B cell (primary cell): ENCODE measurements around the gene KCNE5. TPM values are rescaled to one million over a fixed set of nuclear protein-coding genes. Genes with fewer than 3 reads are reported as not detected.

Experiments used
- ATAC-seq: fragments of 200-7000 bp; cut with Tn5 transposase; one replicate; pipeline ENCODE4 v1.10.0; 2021; ENCODE audit warnings: low read depth, mild to moderate bottlenecking, moderate number of reproducible peaks, moderate library complexity
- CTCF ChIA-PET: fragments of 350-600 bp; sonication (Branson Sonifier 250); formaldehyde crosslinking; loops from one replicate; lab custom pipeline; 2021; ENCODE audit warnings: antibody characterized with exemption, inconsistent platforms; lab: Charles Lee
- POLR2A ChIA-PET: fragments of 350-600 bp; sonication (Branson Sonifier 250); formaldehyde crosslinking; loops from one replicate; lab custom pipeline; 2021; ENCODE audit warnings: antibody characterized with exemption; lab: Charles Lee
- DNase-seq: peaks from one replicate; pipeline ENCODE4 v3.0.0; 2013
- H2AFZ ChIP-seq: 2 replicates; pipeline ENCODE4 v1.6.1; 2012; ENCODE audit warnings: mild to moderate bottlenecking, low read depth, low read length; ENCODE audit not compliant: insufficient read depth, poor library complexity, severe bottlenecking
- H3K27ac ChIP-seq, 2 donors: 1 replicate in 1 of 2; 2 replicates in 1 of 2; pipeline ENCODE4 v1.5.1; 2012 to 2013; ENCODE audit warnings: low read length in 2 of 2, mild to moderate bottlenecking in 2 of 2, moderate library complexity in 1 of 2
- H3K27me3 ChIP-seq, 4 experiments: fragments of 200-600 bp in 1 of 4; sonication (generic) in 1 of 4; replicated peaks in 1 of 4; 1 replicate in 2 of 4; 2 replicates in 2 of 4; pipeline versions ENCODE4 v1.6.1 to v1.7.0; 2013 to 2016; ENCODE audit warnings: low read length in 3 of 4, mild to moderate bottlenecking in 2 of 4, mixed read lengths in 1 of 4, moderate library complexity in 1 of 4; ENCODE audit not compliant: insufficient read depth in 4 of 4, control insufficient read depth in 3 of 4; ENCODE audit errors: control extremely low read depth in 1 of 4
- H3K36me3 ChIP-seq, 2 experiments: replicated peaks in 1 of 2; 1 replicate in 1 of 2; 2 replicates in 1 of 2; pipeline versions ENCODE4 v1.6.1 to v1.7.1; 2013; ENCODE audit warnings: low read length in 1 of 2; ENCODE audit not compliant: insufficient read depth in 2 of 2, control insufficient read depth in 1 of 2; ENCODE audit errors: control extremely low read depth in 1 of 2, extremely low read depth in 1 of 2
- H3K4me1 ChIP-seq, 2 donors: fragments of 200-600 bp in 1 of 2; sonication (generic) in 1 of 2; 1 replicate in 1 of 2; 2 replicates in 1 of 2; pipeline versions ENCODE4 v1.5.1 to v1.6.1; 2013 to 2017; ENCODE audit warnings: low read length in 2 of 2; ENCODE audit not compliant: control insufficient read depth in 2 of 2, insufficient read depth in 2 of 2
- H3K4me2 ChIP-seq: replicated peaks from 2 replicates; pipeline ENCODE3; 2012; ENCODE audit warnings: mild to moderate bottlenecking, low read depth, low read length; ENCODE audit not compliant: poor library complexity, severe bottlenecking
- H3K4me3 ChIP-seq, 5 experiments: fragments of 200-600 bp in 1 of 5; sonication (generic) in 1 of 5; 1 replicate in 3 of 5; 2 replicates in 2 of 5; pipeline versions ENCODE4 v1.5.1 to v1.7.0; 2011 to 2016; ENCODE audit warnings: low read length in 4 of 5, mild to moderate bottlenecking in 4 of 5, low read depth in 2 of 5, control low read depth in 1 of 5, moderate library complexity in 1 of 5; ENCODE audit not compliant: insufficient read depth in 1 of 5; ENCODE audit errors: control extremely low read depth in 1 of 5, extremely low read depth in 1 of 5
- H3K79me2 ChIP-seq: fragments of 200-600 bp; sonication (generic); one replicate; pipeline ENCODE4 v1.6.0; 2016; ENCODE audit warnings: low read length; ENCODE audit not compliant: control insufficient read depth, insufficient read depth
- H3K9ac ChIP-seq: fragments of 200-600 bp; sonication (generic); 2 replicates; pipeline ENCODE4 v1.6.1; 2017; ENCODE audit warnings: mild to moderate bottlenecking, low read length, moderate library complexity
- H3K9me3 ChIP-seq, 3 donors: one replicate each; pipeline versions ENCODE4 v1.6.1 to v1.7.1; 2013; ENCODE audit warnings: low read length in 2 of 3; ENCODE audit not compliant: control insufficient read depth in 2 of 3, insufficient read depth in 1 of 3; ENCODE audit errors: control extremely low read depth in 1 of 3
- H4K20me1 ChIP-seq: 2 replicates; pipeline ENCODE4 v1.6.0; 2012; ENCODE audit warnings: mild to moderate bottlenecking, low read length; ENCODE audit not compliant: insufficient read depth, control insufficient read depth, poor library complexity, severe bottlenecking
- H3K27ac Mint-ChIP-seq: one replicate; pipeline ENCODE4 v1.8.0; 2021; ENCODE audit warnings: mixed read lengths
- H3K27me3 Mint-ChIP-seq: one replicate; pipeline ENCODE4 v1.8.0; 2021; ENCODE audit warnings: mixed read lengths
- H3K4me1 Mint-ChIP-seq: one replicate; pipeline ENCODE4 v1.8.0; 2021; ENCODE audit warnings: mixed read lengths
- H3K4me3 Mint-ChIP-seq: one replicate; pipeline ENCODE4 v1.8.0; 2021; ENCODE audit warnings: mixed read lengths
- H3K9me3 Mint-ChIP-seq: one replicate; pipeline ENCODE4 v1.8.0; 2022; ENCODE audit warnings: mixed read lengths; ENCODE audit not compliant: insufficient read depth
- EZH2 ChIP-seq: IDR thresholded peaks from 2 replicates; pipeline ENCODE4 v1.6.1; 2012; ENCODE audit warnings: borderline replicate concordance, low read depth, mild to moderate bottlenecking, moderate library complexity, low read length; ENCODE audit not compliant: insufficient read depth, poor library complexity, severe bottlenecking
- WGBS: methylation state at CpG from one replicate; pipeline ENCODE4 v1.1.5; 2013; ENCODE audit warnings: missing lambda C conversion rate; ENCODE audit not compliant: insufficient coverage; 5-methylcytosine and 5-hydroxymethylcytosine counted together
- intact Hi-C: fragments of 100-400 bp; cut with micrococcal nuclease; formaldehyde crosslinking; loops from one replicate; pipeline ENCODE4 v1.10.0; 2022
- polyA minus RNA-seq: library from RNA; depleted of rRNA, polyadenylated mRNA; stranded (reverse); fragments of >200 nt; gene quantifications from 2 replicates; pipeline ENCODE4 v1.2.3, GENCODE V29; 2012
- polyA plus RNA-seq: library from polyadenylated mRNA; depleted of rRNA; stranded (reverse); fragments of >200 nt; gene quantifications from 2 replicates; pipeline ENCODE4 v1.2.3, GENCODE V29; 2012
- total RNA-seq, 2 donors: library from RNA; stranded (reverse); fragments of 120-200 nt in 1 of 2; gene quantifications; 1 replicate in 1 of 2; 2 replicates in 1 of 2; pipeline versions ENCODE4 v1.2.3 to v1.2.4, GENCODE V29; 2013 to 2022
- TF ChIP-seq, protein P1 (sequence below): fragments of 200-600 bp; IDR thresholded peaks from one replicate; pipeline ENCODE4 v1.8.0; 2022; ENCODE audit warnings: antibody characterized with exemption, mild to moderate bottlenecking

Gene KCNE5, protein sequence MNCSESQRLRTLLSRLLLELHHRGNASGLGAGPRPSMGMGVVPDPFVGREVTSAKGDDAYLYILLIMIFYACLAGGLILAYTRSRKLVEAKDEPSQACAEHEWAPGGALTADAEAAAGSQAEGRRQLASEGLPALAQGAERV
- total RNA-seq: 0.32 and 0.34 TPM in 2 replicates
- 0.79 TPM for total RNA-seq (2013)
- 0.12 TPM in 1 of 2 replicates, not detected in the other for polyA plus RNA-seq
- polyA minus RNA-seq: 0.29 TPM in 1 of 2 replicates, not detected in the other

DNA sequence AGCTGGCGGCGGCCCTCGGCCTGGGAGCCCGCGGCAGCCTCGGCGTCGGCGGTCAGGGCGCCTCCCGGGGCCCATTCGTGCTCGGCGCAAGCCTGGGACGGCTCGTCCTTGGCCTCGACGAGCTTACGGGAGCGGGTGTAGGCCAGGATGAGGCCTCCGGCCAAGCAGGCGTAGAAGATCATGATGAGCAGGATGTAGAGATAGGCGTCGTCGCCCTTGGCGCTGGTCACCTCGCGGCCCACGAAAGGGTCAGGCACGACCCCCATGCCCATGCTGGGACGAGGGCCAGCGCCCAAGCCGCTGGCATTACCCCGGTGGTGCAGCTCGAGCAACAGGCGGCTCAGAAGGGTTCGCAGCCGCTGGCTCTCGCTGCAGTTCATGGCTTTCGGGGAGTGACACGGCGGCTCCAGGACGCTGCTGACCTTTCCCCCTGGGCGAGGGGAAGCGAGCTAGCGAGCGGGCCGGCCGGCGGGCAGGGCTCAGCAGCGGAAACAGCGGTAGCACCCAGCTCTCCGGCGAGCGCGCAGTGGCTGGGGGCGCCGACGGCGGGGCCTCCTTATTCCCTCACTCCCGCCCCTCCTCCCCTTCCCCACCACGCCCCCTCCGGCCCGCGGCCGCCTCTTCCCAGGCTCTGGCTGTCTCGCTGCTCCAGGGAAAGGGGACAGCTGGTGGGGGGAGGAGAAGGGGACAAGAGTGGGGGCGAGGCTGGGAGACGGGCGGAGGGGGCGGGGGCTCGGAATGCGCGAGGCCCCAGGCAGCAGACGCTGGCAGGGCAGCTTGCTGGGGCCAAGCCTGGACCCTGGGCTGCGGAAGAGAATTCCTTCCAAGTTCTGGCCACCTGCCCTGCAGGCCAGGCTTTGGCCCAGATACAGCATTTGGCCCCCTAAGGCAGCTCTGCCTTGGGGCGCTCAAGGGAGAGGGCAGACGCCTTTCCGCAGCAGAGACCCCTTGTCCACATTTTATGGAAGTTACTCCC, at the start of gene KCNE5:
Gene KCNE5 (minus strand): TSS at position 532 of the 976 bp plus-strand sequence. CDS start 152 bp downstream, at position 380.
- H3K36me3 ChIP-seq: no peaks in the 10 kb centered on the region
- peaks cover 1% of the 10 kb centered on the region for H3K4me1 Mint-ChIP-seq
- ChIA-PET POLR2A (no interaction called here), CTCF (interaction anchor here (1.1 kb wide), 1 partner anchor 232 kb away, joined by 3 read pairs; no protein-coding TSS in a partner anchor)
- no peak for TF ChIP-seq EZH2
- TF ChIP-seq, protein P1, sequence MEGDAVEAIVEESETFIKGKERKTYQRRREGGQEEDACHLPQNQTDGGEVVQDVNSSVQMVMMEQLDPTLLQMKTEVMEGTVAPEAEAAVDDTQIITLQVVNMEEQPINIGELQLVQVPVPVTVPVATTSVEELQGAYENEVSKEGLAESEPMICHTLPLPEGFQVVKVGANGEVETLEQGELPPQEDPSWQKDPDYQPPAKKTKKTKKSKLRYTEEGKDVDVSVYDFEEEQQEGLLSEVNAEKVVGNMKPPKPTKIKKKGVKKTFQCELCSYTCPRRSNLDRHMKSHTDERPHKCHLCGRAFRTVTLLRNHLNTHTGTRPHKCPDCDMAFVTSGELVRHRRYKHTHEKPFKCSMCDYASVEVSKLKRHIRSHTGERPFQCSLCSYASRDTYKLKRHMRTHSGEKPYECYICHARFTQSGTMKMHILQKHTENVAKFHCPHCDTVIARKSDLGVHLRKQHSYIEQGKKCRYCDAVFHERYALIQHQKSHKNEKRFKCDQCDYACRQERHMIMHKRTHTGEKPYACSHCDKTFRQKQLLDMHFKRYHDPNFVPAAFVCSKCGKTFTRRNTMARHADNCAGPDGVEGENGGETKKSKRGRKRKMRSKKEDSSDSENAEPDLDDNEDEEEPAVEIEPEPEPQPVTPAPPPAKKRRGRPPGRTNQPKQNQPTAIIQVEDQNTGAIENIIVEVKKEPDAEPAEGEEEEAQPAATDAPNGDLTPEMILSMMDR: no peak
- H3K9me3 Mint-ChIP-seq: no peaks in the 10 kb centered on the region
- WGBS: 75% methylated on average over 40 of the region's 79 CpGs
- ATAC-seq (no peak), DNase-seq (no peak)
- H3K4me3 Mint-ChIP-seq: no peak within 1 kb of the TSS
- H4K20me1 ChIP-seq: no peaks in the 10 kb centered on the region
- H3K9me3 ChIP-seq: no peaks in the 10 kb centered on the region
- H3K79me2 ChIP-seq: no peaks in the 10 kb centered on the region
- H3K27ac Mint-ChIP-seq: no peak within 1 kb of the TSS
- H2AFZ ChIP-seq: no peak within 1 kb of the TSS
- H3K4me1 ChIP-seq: no peaks in the 10 kb centered on the region
- H3K27me3 Mint-ChIP-seq: no peaks in the 10 kb centered on the region
- no peak within 1 kb of the TSS for H3K4me2 ChIP-seq
- no peak within 1 kb of the TSS for H3K9ac ChIP-seq
- no peak within 1 kb of the TSS for H3K4me3 ChIP-seq
- intact Hi-C loops: no loop called here
- no peaks in the 10 kb centered on the region for H3K27me3 ChIP-seq
- H3K27ac ChIP-seq: no peak within 1 kb of the TSS

DNA sequence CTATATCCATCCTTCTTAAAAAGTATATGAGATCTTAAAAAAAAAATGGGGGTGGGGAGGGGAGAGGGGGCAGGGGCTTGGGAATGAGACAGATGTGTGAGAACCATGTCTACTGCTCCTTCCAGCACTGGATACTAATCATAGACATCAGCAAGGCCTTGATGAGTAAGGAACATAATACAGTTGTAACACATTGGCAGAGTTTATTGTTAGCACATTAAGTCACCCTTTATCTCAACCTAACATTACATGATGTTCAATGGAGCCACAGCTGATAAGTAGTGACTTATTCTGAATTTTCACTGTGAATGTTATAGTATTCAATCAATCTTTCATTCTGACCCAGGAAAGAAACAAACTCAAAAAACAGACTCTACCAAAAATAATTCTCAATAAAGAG, 47.3 kb upstream of the KCNE5 start:
- H3K27ac ChIP-seq: no peak overlapping the region
- Mint-ChIP-seq H3K9me3 (no peaks in the 10 kb centered on the region), H3K4me1 (no peaks in the 10 kb centered on the region), H3K27me3 (no peaks in the 10 kb centered on the region), H3K4me3 (no peak overlapping the region), H3K27ac (no peak overlapping the region)
- ChIA-PET POLR2A (no interaction called here), CTCF (no interaction called here)
- peaks cover 2 to 24% of the 10 kb centered on the region in 2 experiments for H3K36me3 ChIP-seq
- H3K9ac ChIP-seq: no peak overlapping the region
- no peaks in the 10 kb centered on the region for H3K79me2 ChIP-seq
- no peaks in the 10 kb centered on the region for H3K9me3 ChIP-seq
- DNase-seq (no peak), ATAC-seq (no peak)
- no peak overlapping the region for H2AFZ ChIP-seq
- H3K27me3 ChIP-seq: no peaks in the 10 kb centered on the region
- intact Hi-C loops: no loop called here
- no peak for TF ChIP-seq EZH2
- TF ChIP-seq, protein P1: no peak
- no peak overlapping the region for H3K4me2 ChIP-seq
- no peaks in the 10 kb centered on the region for H4K20me1 ChIP-seq
- no peak overlapping the region for H3K4me3 ChIP-seq
- no peaks in the 10 kb centered on the region for H3K4me1 ChIP-seq
